Measurements from ENCODE around the gene RGS17.
A peak's percentile ranks its signal among the peaks of the same experiment; 100 is the strongest.
"Not testable (repeated sequence)": the region's sequence is repeated elsewhere in the genome, so short reads cannot be mapped to it uniquely, and the experiment has no call there.

RGS17 gene

DNA sequence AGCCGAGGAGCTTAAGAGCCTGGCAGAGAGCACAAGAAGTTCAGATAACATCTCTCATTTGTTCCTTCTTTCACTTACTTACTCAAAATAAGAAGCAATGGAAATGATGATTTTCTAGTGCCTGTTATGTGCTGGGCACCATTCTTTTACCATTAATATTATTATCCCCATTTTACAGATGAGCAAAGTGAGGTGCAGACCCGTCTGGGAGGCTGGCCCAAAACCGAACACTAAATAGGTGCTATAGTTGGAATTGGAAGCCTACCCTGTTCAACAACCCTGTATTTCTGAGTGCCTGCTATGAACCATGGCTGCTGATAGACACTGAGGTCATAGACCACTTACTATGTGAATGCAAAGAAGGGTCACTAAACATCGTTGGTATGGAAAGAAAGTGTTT, 103.6 kb downstream of the RGS17 start:
- no peak for DNase-seq

DNA sequence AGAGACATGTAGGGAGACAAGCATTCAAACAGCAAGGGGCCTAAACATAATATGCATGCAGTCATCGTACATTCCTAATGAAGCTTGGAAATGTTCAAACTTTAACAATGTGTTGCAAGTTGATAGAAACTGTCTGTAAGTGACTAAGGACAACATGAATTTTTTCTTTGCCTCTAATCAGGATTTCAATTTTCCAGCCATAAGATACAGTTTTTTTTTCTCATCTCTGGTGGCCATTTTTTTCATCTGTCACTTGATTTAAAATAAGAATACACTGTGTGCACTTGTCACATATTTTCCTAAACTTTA, 106.4 kb downstream of the RGS17 start:
- no peak for DNase-seq

DNA sequence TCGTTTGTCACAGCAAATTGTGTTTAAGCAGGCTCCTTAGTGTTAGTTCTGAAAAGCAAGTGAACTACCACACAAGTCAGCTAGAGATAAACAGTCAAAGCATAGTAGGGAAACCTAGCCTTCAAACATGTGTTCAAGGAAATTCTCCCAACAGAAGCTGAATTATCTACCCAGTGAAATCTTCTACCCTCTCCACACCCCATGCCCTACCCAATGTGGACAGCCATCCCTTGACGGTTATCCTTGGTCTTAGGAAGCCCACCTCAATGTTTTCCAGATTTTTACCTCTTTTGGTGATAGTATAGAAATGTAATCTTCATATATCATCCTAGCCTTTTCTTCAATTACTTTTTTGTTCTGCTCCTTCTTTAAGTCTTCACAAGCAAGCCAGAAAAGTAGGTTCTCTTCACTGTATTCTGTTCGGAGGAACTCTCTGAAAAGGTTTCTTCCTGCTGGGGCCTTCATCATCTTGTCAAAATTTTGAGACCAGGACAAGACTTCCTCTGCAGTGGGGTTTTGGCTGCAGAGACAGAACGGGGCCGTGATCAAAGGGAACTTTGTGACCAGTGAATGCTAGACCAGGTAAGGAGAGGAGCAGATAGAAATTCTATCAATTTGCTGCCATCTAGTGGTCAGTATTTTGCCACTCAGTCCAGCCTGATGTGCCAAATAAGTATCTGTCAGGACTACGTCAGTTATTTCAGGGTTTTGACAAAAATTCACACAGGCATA, 106.9 kb downstream of the RGS17 start:
- DNase-seq, result peak; percentile 26

DNA sequence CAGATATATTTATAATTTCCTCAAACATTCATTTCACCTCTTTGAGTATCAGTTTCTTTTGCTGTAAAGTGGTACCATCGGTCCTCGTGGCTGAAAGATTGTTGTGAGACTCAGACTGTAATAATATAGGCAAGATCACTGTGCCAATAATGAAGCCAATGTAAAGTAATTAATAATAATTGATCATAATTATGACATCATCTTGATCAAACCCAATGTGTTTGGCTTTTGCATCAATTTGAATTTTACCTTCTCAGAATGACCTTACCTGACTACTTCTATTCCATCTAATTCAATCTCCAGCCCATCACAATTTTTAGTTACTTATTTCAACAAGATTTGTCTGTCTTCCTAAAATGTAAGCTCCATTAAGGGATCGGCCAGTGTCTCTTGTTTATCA, 112.7 kb downstream of the RGS17 start:
- no peak for DNase-seq

DNA sequence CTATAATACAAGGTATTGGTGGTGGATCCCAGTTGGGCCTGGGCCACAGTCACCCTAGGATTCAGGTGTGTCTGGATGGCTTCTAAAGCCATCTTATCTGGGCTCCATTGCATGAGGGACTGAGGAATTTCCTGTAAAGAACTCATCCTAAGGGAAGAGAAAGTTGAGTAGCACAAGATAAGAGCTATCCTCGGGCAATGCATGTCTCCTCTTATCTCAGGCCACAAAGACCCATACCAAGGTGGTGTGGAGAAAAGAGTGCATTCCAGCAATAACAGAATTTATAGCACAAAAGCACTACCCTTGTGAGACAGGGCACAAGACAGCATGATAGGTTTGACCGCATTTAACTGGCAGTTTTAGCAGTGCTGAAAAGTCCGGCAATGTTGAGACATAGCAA, 114.2 kb downstream of the RGS17 start:
- DNase-seq, result no peak

DNA sequence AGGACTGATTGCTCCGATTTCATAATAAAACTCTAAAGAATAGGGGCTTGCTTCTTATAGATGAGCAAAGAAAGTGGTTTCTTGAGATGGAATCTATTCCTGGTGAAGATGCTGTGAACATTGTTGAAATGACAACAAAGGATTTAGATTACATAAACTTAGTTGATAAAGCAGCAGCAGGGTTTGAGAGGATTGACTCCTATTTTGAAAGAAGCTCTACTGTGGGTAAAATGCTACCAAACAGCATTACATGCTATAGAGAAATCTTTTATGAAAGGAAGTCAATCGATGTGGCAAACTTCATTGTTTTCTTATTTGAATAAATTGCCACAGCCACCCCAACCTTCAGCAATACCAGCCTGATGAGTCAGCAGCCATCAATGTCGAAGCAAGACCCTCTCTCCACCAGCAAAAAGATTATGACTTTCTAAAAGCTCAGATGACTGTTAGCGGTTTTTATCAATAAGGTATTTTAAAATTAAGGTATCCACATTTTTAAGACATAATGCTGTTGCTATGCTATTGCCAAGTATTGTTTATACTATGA, 115.9 kb downstream of the RGS17 start:
- no peak for DNase-seq

DNA sequence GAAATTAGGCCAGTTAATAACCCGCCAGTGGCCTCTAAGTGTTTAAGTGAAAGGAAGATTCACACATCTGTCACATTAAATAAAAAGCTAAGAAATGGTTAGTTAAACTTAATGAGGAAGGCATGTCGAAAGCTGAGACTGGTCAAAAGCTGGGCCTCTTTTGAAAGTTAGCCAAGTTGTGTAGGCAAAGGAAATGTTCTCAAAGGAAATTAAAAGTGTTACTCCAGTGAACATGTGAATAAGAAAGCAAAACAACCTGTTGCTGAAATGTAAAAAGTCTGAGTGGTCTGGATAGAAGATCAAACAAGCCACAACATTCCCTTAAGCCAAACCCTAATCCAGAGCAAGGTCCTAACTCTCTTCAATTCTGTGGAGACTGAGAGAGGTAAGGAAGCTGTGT, 117.6 kb downstream of the RGS17 start:
- DNase-seq, result no peak

DNA sequence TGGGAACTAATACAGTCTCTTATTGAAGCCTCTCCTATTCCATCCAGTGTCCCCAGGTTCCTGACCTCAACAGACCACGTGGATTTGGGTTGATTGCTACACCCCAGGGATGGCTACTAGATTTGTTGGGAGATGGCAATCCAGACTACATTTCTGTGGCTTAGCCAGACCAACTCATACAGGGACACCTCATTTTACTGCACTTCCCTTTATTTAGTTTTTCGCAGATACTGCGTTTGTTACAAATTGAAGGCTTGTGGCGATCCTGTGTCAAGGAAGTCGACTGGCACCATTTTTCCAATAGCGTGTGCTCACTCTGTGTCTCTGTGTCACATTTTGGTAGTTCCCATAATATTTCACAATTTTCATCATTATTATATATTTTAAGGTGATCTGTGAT, 118.2 kb downstream of the RGS17 start:
- DNase-seq, result no peak

DNA sequence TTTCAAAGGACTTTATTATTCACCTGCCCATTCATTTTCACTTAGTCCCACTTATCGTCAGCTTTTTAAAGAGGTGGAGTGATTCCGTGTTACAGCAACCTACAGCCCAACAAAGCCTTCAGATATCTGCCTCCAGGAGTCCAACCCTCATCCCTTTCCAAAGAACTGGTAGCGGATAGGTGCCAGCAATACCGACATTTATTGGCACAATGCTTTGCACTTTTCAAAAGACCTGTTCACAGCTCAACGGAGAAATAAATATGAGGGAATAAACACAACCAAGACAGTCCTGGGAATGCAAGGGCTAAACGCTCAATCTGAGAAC, 127.8 kb downstream of the RGS17 start:
- DNase-seq, result no peak

DNA sequence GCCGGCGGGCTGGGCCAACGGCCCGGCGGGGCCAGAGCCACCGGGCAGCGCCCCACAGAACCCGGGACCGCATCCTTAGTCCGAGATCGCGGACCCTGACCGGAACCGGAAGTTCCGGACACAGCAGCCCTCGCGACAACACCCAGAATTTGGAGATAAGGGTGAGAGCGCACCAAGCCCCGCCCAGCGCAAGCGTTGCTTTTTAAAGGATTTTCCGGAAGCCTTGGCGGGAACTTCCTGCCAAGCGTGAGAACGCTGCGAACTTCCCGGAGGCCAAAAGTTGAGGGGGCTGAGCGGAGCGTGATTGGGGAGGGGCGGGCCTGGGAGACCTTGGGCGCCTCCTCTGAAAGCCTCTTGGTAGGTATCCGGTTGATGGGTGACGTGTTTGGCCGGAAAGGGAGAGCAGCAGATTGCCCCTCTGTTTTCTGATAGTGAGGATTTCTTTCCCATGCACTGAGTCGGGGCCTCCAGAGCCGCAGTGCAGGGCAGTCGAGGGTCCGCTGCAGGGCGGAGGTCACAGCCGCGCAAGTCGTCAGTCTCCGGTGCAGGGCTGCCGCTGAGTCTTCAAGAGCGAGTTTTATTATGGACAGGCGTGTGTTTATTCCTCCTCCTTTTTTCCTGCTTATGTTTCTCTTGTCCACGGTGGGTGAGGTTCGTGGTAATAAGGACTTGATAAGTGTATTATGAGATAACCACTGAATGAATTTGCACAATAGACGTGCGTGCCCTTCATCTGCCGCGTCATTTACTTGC, 128.3 kb downstream of the RGS17 start, which contains the start of gene MTRF1L:
Gene MTRF1L (minus strand): TSS at position 97 of the 753 bp plus-strand sequence. CDS start 24 bp downstream, at position 73.
- DNase-seq, result peak; percentile 78

DNA sequence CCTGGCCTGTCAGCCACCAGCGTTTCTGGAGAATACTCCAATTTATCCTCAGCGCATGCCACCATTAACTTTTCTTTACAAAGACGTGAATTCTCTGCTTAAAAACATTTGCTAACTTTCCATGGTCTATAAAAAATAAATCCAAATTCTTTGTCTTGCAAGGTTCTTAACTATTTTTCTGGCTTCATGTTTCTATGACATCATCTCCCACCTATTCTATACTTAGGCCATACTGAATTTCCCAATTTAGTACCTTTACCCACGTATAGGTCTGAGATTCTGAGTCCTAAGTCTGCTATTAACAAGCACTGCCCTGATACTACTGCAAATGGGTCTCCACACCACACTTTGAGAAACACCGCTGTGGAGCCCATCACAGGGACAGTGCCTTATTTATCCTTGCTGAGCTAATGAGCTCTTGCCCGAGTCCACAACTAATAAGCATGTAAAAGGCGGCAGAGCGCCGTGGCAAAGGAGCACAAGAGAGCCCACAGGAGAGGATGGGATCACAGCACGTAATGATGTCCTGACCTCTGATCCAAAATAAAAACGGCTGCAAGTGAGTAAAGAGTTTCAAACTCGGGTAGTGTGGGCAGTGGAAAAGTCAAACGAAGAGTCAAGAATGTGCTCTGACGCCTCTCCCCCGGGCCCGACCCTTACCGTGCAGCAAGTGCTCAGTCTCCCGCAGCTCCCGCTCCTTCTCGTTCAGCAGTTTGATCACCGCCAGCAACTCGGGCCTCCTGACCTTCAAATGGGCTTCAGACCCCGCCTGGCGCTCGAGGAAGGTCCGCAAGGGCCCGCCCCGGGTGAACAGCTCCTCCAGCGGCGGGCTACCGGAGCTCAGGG, 129.1 kb downstream of the RGS17 start:
- no peak for DNase-seq

DNA sequence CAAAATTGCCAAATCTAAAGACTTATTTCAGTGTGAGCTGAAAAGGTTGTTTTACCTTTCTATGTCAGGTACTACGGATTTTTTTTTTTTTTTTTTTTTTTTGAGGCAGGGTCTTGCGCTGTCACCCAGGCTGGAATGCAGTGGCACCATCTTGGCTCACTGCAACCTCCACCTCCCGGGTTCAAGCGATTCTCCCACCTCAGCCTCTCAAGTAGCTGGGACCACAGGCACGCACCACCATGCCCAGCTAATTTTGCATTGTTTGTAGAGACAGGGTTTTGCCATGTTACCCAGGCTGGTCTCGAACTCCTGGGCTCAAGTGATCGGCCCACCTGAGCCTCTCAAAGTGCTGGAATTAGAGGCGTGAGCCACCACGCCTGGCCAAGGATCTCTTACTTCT, 130.3 kb downstream of the RGS17 start:
- DNase-seq, result not testable (repeated sequence)

DNA sequence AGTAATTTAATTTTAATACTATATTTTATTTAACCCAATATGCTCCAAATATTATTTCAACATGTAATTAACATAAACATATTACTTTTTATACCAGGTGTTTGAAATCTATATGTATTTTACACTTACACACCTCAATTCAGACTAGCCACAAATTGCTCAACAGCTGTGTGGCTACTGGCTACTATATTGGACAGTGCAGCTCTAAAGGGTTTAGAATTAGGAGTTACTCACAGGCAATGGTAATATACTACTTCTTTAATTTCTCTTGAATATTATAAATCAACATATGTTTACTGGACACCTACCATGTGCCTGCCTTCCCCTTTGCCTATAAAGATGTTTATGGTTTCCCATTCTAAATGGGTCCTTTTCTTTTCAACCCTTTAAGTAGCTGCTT, 130.8 kb downstream of the RGS17 start:
- no peak for DNase-seq

DNA sequence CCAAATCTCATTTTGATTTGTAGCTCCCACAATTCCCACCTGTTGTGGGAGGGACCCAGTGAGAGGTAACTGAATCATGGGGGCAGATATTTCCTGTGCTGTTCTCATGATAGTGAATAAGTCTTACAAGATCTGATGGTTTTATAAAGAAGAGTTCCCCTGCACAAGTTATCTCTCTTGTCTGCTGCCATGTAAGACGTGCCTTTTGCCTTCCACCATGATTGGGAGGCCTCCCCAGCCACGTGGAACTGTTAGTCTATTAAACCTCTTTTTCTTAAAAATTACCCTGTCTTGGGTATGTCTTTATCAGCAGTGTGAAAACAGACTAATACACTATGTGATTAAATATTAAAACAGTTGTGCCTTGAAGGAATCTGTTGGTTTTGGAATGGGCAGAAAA, 131.5 kb downstream of the RGS17 start:
- not testable (repeated sequence) for DNase-seq

DNA sequence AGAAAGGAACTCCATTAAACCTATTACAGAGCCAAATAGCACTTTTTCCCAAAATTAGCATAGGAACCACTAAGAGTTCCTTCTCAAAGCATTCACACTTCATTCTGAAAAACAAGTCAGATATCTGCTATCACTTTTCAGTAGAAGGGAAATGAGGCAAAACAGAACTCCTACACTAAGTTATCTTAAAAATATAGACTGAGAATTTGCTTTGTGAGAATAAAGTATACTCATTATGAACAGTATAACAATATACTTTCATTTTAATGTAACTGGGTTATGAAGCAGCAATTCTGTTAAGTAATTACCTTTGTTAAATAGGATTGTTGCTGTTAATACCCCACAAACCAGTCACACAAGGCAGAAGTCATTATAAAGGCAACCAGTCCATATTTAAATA, 137.2 kb downstream of the RGS17 start:
- no peak for DNase-seq

DNA sequence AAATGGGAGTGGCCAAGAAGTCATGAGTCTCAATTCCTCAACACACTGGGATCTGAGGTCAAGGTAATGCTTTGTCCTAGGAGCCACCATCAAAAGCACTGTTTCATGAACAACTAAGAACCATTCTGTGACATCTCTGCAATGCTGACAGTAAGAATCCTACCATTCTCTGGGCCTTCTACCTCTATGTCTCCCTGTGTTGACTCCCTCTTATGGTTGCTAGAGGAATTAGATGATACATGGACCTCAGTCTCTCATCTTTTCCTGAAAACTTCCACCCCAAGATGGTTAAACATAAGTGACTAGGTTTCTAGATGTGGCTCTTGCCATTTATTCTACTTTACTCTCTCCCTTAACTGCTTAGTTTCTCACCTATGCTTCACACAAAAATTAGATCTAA, 137.7 kb downstream of the RGS17 start:
- DNase-seq, result no peak

DNA sequence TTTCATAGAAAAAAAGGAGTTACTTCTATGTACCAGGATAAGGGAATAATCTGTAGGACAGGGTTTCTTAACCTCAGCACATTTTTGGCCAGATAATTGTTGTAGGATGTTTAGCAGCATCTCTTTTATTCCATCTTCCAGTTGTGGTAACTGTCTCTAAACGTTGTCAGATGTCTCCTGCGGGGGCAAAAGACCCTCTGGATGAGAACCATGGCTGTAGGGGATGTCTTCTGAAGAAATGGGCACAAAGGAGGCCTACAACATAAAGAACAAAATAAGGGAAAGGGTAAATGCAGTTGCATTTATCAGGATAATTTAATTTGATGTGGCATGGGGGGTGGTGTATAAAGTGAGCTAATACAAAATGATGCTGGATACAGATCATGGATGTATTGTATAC, 144.1 kb downstream of the RGS17 start:
- DNase-seq, result no peak

DNA sequence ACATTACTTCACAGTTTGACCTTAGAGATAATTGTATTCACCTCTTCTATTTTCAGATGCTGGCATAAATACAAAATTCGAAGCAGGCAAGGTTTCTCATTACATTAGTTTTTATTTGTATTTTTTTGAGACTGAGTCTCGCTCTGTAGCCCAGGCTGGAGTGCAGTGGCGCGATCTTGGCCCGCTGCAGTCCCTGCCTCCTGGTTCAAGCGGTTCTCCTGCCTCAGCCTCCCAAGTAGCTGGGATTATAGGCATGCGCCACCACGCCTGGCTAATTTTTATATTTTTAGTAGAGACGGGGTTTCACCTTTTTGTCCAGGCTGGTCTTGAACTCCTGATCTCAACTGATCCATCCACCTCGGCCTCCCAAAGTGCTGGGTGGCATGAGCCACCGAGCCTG, 145.8 kb downstream of the RGS17 start:
- not testable (repeated sequence) for DNase-seq

DNA sequence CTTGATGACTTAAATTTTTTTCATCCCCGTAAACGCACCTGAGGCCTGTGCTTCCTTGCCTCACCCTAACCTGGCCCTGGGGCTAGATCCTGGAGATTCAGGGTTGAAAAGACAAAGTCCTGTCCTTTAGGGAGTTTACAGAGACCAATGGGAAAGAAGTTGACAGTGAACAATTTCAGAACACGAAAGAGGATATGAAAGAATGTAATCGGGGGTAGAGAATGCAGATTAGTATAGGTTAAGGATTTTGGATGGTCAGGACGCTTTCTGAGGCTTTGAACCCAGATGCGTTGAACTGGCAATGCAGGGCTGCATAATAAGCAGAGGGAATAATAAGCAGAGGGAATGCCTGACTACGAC, 146.6 kb downstream of the RGS17 start:
- no peak for DNase-seq

DNA sequence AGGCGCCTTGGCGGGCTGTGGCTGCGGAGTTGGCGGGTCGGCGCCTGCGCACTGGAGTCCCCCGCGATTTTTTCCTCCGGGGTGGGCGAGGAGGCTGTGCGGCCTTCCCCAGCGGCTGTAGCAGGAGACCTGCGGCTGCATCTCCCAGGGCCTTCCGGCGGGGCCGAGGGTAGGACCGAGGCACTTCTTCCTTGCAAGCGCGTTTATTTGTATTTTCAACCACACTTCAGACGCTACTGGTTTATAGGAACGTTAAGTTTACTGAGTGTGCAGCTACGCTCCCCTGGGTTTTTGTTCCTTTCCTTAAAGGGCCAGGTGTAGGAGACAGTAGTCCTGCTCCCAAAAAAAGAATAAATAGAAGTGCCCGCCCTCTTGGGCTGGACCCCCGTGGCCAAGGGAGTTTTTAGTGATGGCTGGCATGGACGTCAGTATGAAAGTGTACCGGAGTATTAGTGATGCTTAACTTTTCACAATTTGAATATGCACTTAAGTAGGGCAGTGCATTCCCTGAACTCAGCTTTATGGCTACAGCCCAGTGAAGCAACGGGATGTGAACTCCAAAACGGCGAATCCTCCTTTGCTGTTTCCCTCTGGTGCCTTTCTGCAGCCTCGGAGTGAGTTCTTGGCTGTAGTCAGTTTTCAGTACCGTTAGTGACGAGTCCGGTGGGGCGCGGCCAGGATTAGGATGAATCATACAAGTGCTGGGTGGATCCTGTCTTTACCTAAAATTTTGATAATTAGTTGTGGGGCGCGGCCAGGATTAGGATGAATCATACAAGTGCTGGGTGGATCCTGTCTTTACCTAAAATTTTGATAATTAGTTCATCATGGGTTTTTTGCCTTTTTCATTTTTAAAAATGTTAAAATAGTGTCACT, 147.2 kb downstream of the RGS17 start:
- DNase-seq, result peak; percentile 94

DNA sequence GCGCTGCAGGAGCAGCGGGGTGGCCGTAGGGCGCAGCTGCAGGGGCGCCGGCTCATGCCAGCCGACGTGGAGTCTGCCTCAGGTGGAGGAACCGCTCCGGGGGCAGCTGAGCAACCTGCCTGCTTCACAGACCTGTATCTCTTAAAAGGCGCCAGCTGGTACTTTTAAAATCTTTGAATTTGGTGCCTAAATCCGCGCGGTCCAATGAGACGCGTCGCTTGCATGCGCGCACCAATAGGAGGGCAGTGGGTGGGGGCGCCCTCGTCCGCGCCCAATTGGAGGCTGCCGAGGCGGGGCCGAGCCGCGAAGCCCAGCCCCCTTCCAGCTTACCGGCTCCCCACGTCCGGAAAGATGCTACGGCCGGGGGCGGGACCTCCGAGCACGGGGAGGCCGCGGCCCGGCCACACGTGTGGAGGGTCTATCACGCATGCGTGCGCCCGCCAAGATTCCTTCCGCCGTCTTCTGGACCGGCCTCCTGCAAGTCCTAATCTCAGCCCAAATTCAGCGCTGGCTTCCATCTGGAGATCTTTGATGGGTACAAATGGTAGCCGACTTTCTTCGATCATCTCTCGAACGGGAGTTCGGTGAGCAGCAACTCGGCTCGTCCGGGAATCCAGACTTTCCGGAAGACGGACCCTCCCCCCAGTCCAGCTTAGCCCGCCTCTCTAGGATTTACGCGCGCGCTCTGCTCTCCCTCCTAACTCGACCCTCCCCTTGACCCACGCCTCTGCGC, 148.0 kb downstream of the RGS17 start, which contains the start of gene FBXO5:
Gene FBXO5 (minus strand): TSS at position 138 of the 733 bp plus-strand sequence. CDS start 82 bp downstream, at position 56.
- peak; percentile 97 for DNase-seq

All from activated gamma-delta T cell treated with Interleukin-2 at 50 U/mL for 16 hours (primary cell).